ENCODE results near the gene FAM151A.
A peak's percentile ranks its signal among the peaks of the same experiment; 100 is the strongest.

Gene FAM151A

DNA sequence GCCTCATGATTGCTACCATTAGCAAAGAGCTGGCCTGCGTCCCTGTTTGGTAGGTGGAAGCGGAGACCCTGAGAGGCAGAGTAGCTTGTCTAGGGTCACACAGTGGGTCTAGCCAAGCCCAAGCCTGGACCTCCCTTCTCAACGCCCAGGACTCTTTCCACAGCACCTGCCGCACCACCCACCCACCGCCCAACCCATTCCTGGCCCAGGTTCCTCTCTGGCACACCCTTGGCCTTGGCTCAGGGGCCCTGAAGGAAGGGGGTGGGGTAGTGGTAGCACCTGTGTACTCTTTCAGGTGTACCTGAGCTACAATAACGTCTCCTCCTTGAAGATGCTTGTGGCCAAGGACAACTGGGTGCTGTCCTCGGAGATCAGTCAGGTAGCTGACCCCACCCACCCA, 19.3 kb downstream of the FAM151A start:
- DNase-seq (ENCODE audit: low spot score) = no peak

DNA sequence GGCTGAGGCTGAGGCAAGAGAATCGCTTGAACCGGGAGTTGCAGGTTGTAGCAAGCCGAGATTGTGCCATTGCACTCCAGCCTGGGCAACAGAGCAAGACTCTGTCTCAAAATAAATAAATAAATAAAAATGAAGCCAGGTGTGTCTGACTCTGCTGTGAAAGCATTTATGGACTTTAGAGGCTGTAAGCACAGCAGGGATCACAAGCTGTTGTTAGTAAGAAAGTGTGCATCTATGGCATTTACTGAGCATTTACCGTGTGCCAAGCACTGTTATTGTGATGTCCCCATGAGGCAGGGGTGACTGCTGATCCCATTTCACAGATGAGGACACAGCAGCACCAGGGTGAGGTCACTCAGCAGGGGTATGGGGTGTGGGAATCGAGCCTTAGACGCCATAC, 20.1 kb downstream of the FAM151A start:
- no peak for DNase-seq (ENCODE audit: low spot score)

DNA sequence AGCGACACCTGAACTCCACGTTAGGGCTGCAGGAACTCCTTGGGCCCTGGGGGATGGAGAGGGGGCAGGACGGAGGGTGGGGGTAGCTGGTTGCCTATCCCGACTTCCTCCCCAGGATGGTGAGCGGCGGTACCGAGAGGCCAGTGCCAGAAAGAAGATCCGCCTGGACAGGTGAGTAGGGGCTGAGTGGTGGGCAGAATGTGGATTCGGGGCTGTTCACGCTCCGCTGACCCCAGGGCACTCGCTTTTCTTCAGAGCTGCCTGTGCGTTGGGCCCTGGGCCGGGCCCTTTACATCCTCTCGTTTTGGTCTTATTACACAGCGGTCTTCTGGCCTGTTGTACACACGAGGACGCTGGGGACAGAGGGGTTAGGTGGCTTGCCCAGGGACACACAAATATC, 20.8 kb downstream of the FAM151A start:
- no peak for DNase-seq (ENCODE audit: low spot score)

DNA sequence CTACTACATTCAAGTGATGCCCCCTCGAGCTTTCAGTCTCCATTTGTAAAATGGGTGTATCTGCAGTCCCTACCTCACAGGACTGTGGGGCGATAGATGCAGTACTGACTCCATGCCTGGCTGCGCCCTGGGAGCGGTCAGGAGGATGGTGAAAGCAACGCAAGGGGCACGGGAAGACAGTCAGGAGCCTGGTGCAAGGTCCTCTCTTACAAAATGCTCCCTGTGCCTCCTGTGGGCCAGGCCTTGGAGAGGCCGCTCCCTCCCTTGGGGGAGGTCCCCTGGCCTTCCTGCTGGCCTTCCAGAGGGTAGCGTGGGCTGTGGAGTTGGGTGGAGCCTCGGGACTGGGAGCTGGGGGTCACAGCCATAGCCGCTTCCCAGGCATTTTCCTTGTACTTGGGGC, 21.6 kb downstream of the FAM151A start:
- DNase-seq (ENCODE audit: low spot score) = no peak

DNA sequence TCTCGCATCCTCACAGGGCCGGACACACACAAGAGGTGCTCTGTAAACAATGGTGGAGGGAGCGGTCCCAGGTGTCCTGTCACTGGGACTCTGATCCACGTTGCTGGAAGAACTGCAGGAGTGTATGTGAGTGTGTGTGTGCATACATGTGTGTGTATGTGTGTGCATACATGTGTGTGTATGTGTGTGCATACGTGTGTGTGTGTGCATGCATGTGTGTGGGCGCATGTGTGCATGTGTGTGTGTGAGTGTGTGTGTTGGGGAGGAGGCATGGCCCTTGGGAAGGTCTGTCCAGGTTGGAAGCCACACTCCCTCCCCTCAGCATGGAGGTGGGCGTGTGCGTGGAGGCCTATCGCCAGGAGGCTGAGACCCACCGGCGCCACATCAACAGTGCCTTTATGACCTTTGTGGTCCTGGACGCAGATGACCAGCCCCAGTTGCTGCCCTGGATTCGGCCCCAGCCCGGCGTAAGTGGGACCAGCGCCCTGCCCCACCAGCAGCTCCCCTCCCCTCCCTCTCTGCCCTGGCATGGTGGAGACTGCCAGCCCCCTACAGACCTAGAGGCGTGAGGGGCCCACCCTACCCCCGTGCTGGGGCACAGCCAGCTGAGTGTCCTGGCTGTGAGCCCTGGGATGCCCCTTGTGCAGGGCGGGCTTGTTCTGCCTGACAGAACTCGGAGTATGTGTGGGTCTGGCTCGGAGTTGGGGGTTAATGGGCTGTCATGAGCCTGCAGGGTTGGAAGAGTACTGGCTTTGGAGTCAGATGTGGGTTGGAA, 22.2 kb downstream of the FAM151A start:
- DNase-seq (ENCODE audit: low spot score) = no peak

DNA sequence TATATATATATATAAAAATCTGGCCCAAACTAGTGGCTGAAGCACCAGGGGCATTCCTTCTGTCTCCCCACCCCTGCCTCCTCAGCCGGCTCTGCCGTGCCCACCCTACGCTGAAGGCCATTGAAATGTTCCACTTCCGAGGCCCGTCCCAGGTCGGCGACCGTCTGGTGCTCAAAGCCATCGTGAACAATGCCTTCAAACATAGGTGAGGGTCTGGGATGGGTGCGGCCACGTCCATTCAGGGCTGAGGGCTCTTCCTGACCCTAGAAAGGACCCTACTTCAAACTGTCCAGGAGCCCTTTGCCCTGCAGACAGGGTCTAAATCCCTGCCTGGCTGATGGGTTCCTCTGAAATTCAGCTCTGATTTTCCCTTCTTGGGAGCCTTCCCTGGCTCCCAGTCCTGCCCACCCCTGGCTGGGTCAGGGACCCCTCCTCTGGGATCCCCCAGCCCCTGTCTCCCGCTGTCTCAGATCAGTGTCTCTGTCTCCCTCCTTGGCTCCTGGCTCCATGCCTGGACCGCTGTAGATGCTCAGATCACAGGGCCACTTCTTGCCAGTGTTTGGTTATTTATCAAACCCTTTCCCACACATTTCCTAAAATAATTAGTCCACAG, 24.0 kb downstream of the FAM151A start:
- DNase-seq (ENCODE audit: low spot score) = no peak

DNA sequence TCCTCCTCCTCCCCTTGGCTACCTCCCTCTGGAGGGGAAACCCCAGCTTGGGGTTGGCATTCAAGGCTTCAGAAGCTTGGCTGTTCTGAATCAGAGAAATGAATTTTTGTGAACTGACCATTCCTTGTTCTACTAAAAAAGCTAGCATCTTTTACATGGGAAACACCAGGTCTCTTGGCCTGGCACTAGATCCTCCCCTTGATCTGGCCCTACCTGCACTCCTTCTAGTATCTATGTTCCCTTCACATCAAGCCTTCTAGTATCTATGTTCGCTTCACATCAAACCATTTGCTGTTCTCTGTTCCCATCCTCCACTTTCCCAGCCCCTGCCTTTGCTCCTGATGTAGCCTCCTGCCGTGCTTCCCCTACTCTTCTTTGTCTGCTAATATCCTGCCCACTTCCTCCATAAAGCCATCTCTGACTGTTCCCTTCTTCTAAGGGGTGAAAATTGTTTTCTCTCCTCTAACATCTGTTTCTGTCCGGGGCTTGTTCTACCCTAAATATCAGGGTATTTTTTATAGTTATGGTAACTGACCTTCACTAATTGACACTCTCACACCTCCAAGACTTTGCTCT, 25.8 kb downstream of the FAM151A start:
- DNase-seq (ENCODE audit: low spot score) = no peak

DNA sequence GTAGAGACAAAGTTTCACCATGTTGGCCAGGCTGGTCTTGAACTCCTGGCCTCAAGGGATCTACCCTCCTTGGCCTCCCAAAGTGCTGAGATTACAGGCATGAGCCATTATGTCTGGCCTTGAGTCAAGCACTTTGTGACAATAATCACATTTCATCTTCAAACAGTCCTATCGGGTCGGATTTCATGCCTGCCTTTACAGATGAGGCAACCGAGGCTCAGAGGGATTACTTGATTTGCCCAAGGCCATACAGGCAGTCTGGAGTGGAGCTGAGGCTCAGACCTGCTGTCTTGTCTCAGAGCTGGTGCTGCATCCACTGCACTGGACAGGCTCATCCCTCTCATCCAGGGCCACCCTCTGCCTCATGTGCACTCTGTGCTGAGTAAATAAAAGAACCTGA, 26.6 kb downstream of the FAM151A start:
- DNase-seq (ENCODE audit: low spot score) = no peak

DNA sequence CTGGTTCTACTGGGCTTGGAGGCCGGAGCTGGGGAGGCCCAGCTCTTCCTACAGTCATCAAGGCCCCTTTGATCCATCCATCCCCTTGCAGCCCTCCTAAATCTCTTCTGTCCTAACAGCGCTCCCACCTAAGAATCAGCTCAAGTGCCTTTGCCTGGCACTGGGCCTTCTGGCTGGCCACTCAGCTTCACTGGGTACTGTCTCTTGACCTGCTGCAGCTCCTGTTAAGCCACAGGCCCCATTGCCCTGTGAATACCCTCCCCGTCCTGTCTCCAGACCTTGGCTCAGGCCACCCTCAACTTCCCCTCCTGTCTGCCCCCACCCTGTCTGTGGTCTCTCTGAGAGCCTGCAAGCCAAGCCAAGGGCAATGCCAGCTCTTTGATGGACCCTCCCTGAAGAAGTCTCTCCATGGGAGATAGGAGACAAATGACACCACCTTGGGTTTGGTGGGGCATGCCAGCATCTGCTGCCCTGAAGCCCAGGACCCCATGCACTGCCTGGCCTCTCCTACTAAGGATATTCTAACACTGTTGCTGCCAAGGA, 27.3 kb downstream of the FAM151A start:
- DNase-seq (ENCODE audit: low spot score) = no peak

DNA sequence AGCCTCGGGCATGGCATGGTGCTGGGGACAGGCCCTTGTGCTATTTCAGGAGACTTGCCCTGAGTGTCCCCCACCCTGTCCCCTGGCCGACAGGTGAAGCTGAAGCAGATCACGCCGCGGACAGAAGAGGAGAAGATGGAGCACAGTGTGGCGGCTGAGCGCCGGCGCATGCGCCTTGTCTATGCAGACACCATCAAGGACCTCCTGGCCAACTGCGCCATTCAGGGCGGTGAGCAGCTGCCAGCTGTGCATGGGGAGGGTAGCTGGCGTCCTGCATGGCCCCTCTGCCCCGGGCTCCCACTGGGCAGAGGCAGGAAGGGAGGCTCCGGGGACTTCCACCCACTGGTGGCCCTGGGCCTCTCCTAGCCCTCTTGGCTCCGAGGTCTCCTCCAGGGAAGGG, 28.9 kb downstream of the FAM151A start:
- DNase-seq (ENCODE audit: low spot score) = no peak

DNA sequence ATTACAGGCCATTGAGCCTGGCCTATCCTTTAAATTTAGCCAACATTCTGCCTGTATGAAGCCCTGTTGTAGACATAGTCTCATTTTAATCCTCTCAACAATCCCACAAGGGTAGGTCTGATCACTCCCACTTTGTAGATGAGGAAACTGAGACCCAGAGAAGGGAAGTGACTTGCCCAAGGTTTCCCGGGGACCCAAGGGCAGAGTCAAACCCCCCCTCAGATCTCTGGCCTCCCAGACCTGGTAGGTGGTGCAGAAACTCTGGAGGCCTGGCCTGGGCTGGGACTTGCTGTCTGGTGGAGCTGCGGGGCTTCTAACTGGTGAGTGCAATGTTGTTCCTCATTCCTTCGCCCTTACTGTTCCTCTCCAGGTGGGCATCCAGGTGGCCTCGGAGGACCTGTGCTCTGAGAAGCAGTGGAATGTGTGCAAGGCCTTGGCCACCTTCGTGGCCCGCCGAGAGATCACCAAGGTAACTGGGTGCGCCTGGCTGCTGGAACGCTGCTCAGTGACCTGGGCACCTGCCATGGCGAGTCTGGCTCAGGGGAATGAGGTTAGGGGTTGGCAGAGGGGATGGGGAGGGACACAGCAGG, 29.7 kb downstream of the FAM151A start:
- no peak for DNase-seq (ENCODE audit: low spot score)

DNA sequence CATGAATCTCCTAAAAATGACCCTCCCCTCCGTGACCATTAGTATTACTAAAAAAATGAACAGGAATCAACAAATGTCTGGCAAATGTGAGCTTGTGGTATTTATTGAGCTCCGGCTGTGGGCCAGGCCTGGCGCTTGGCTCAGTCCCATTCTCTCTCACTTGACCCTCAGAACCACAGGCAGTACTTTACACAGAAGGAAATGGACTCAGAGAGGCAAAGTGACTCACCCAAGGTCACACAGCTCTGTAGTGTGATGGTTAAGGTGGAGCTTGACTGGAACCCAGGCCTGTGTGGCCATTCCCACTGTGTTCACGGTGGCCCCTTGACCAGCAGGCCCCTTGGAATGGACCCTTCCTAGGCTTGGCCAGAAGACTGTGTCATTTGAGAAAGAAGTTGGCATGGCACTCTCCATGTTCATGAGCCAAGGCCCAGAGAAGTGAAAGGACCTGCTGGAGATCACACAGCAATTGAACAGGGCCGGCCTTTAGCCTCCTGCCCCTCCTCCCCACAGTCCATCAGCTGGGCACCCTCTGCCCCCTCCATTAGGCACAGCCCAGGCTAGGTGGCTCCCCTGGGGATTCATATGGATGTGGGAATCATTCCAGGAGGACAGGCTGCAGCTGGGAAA, 32.1 kb downstream of the FAM151A start:
- DNase-seq (ENCODE audit: low spot score) = no peak

DNA sequence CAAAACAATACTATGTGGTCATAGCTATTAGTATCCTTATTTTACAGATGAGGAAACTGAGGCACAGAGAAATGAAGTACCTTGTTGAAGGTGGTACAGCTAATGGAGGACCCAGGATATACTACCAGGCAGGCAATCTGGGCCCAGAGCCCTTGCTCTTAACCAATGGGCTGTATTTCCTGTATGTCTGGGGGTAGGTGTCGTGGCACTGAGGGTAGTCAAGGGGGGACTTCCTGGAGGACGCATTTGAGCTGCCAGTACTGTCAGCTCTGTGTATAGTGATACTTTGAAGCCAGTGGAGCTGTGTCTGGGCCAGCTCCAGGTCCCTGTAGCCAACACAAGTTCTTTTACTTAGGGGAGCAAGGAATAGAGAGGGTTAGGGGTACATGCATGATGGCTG, 34.9 kb downstream of the FAM151A start:
- DNase-seq (ENCODE audit: low spot score) = no peak

DNA sequence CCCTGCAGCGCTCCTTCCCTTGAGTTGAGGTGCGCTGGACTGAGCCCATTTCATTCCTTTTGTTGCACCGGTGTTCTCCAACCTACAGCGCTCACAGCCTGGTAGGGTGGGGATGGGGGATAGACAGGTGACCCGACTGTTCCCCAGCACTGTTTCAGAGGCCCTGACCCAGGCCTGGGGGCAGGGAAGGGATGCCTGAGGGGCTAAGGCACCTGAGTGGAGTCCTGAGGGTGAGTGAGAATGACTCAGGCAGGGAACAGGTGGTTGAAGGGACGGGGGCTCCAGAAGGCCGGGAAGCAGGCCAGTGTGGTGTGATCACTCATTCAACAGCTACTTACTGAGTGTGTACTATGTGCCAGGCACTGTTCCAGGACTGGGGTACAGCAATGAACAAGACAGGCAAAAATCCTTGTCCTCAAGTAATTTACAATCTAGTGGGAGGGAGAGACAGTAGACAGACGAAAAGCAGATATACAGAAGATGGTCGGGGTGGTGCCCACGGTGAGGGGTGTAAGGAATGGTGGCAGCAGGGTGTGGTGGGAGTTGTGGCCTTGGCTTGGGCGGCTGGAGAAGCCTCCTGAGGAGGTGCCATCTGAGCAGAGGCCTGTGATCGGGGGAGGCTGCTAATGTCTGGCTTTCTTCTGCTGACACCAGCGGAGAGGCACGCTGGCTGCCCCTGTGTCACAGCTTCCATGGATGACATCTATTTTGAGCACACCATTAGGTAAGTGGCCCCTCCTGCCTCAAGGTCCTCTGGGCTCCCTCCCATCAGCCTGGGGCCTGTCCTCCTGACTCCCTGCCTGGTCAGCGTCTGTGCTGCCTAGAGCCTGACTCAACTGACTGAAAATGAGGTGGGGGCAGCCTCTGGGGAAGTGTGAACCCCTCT, 37.9 kb downstream of the FAM151A start:
- DNase-seq (ENCODE audit: low spot score) = no peak

DNA sequence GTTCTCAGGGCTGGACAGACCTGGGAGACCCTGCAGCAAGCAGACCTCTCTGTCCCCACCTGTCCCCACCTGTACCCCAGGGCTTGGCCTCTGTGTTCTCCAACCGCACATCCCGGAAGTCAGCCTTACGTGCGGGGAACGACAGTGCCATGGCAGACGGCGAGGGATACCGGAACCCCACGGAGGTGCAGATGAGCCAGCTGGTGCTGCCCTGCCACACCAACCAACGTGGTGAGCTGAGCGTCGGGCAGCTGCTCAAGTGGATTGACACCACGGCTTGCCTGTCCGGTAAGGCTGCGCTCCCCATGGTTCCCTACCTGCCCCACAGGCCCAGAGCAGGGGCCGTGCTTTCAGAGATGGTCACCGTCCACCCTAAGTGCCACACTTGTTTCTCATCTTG, 38.8 kb downstream of the FAM151A start:
- no peak for DNase-seq (ENCODE audit: low spot score)

DNA sequence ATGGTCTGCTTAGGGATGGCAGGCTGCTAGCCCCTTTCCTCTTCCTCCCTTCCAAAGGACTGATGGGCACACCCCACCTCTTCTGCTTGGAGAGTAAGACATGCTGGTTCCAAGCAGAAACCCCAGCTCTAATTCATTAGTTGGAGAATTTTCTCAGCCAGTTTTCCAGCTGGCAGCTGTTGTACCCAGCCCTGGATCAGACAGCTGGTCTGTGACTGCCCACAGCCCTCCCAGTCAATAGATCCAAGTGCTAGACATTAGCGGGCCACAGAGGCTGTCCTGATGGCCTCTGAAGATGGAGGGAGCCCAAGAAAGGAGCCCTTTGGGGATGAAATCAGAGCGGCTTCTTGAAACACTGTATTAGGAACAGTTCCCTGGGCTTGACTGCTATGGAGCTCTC, 39.5 kb downstream of the FAM151A start:
- DNase-seq (ENCODE audit: low spot score) = no peak

DNA sequence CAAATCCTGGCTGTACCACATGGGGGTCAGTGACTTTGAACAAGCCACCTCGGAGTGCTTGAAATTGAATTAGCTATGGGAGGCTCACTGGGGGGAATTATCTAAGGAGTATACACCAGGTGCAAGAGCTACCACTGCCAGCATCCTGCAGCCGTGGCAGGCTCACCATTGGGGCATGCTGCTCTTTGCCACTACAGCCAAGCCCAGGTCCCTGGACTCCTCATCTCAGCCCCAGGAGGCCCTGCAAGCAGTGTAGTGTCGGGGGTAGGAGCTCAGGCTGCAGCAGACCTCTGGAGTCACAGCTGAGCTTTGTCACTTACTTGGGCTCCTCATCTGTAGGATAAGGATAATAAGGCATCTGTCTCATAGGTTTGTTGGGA, 40.0 kb downstream of the FAM151A start:
- DNase-seq (ENCODE audit: low spot score) = no peak

DNA sequence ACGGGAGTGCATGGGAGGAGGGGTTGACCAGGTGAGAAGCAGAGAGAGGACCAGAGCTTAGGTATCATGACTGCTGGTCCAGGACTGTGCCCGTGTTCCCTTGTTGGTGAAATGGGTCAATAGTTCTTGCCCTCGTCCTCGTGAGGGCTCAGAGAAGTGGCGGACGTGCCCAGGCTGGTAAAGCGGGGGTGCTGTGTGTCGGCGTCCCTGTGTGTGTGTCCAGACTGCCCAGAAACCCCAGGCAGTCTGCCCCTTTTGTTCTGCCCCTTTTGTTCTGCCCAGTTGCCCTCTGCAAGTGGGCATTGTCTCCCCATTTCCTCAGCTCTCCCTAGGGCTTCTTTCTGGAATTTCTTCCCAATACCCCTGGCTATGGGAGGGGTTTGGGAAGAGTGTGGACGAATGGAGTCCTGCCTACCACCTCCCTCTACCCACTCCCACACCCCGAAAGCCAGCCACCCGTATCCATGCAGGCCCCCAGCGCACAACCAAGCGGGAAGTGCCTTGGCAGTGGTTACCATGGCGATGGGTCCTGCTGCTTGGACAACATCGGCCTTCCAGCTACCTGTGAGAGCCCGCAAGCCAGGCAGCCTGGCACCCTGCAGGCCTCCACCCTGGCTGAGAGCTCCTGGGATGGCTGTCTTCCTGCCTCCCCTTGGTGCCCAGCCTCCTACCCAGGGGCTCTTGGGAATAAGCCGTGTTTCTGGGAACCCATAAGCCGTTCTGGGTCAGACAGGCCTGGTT, 40.6 kb downstream of the FAM151A start:
- peak; percentile 75 for DNase-seq (ENCODE audit: low spot score)

DNA sequence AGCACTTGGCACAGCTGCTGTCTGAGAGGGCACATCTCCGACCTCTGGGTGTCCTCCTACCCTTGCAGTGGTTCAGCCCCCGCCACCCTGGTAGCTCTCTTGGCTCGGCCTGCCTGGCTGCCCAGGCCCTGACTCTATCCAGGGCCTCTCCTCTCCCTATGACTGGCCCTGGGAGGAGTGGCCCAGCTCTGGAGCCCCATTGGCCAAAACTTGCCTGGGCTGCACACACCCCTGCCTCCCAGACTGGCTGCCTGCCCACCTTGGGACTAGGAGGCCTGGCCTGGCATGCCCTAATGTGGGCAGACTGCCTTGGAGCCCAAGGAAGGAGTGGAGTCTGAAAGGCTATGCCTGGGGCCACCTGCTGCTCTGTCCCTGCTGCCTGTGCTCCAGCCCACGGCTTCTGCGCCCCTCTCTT, 41.7 kb downstream of the FAM151A start:
- DNase-seq (ENCODE audit: low spot score) = peak; percentile 84

DNA sequence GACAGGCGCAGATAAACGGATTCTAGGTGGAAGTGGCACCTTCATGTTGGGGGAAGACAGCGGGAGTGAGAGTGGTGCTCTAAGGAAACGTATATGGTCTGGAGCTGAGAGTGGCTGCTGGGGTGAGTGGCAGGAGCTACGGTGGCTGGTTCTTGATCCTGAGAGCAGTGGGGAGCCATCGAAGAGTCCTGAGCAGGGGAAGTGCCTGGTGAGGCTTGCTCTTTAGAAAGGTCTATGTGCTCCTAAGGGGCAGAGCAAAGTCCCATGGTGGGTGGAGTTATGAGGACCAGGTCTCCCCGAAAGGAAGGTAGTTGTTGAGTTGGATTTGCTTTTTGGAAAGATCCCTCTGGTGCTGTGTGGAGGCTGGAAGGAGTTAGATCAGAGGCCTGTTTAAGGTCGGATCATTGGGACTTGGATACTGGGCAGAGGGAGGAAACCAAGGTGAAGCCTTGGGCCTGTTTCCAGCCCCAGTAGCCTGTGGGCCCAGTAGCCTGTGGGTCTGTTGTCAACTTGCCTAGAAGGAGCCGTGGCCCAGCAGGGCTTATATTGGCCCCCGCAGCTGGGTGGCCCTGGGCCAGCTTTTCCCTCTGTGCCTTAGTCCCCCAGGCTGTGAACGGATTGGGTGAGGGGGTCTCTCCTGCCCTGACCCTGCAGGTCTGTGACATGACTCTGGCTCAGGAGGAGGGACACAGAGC, 42.3 kb downstream of the FAM151A start:
- no peak for DNase-seq (ENCODE audit: low spot score)

All from iPS-NIHi11 (cell line).